Breast epithelium (tissue), 3 donors: ENCODE measurements around the gene FAM50B.

Experiments
- CTCF ChIP-seq, 3 donors: fragments of 450-650 bp; IDR thresholded peaks; one replicate each; pipeline ENCODE4 v1.5.1; 2016 to 2017; ENCODE audit warnings: antibody characterized with exemption in 3 of 3, mild to moderate bottlenecking in 3 of 3, moderate library complexity in 3 of 3
- POLR2A ChIP-seq: fragments of 450-650 bp; IDR thresholded peaks from one replicate; pipeline ENCODE4 v1.6.1; 2016; ENCODE audit warnings: antibody characterized with exemption, mild to moderate bottlenecking, moderate library complexity

- TF ChIP-seq CTCF (IDR thresholded peaks at IDR 0.05) (no peak), POLR2A (no peak)
Observed at GRCh38 chr6:3813150-3813780, 35.9 kb upstream of the FAM50B start.
